ENCODE data around the gene ELOVL7.

ELOVL7 gene

GRCh38 chr5:60836131-60836530 is 7.9 kb downstream of the ELOVL7 start:
- no peak for DNase-seq (ENCODE audit: low spot score)
- no peak for TF ChIP-seq CTCF (IDR thresholded peaks at IDR 0.05; ENCODE audit: borderline replicate concordance, control extremely low read depth, extremely low read depth, insufficient read depth, missing control alignments)
- in situ Hi-C loops (cut with MboI; ENCODE audit: low sequenced_read_pairs, unreplicated experiment) = no loop called here

- TF ChIP-seq CTCF (IDR thresholded peaks at IDR 0.05; ENCODE audit: borderline replicate concordance, control extremely low read depth, extremely low read depth, insufficient read depth, missing control alignments) = no peak
- no peak for DNase-seq (ENCODE audit: low spot score)
- in situ Hi-C loops (cut with MboI; ENCODE audit: low sequenced_read_pairs, unreplicated experiment) = no loop called here
These were observed 8.5 kb downstream of the ELOVL7 start for GRCh38 chr5:60835554-60835953.

GRCh38 chr5:60833520-60833919 is 10.5 kb downstream of the ELOVL7 start:
- no peak for DNase-seq (ENCODE audit: low spot score)
- in situ Hi-C loops (cut with MboI; ENCODE audit: low sequenced_read_pairs, unreplicated experiment) = no loop called here
- TF ChIP-seq CTCF (IDR thresholded peaks at IDR 0.05; ENCODE audit: borderline replicate concordance, control extremely low read depth, extremely low read depth, insufficient read depth, missing control alignments) = no peak

GRCh38 chr5:60830581-60831127 is 13.4 kb downstream of the ELOVL7 start:
- no peak for TF ChIP-seq CTCF (IDR thresholded peaks at IDR 0.05; ENCODE audit: borderline replicate concordance, control extremely low read depth, extremely low read depth, insufficient read depth, missing control alignments)
- no peak for DNase-seq (ENCODE audit: low spot score)
- in situ Hi-C loops (cut with MboI; ENCODE audit: low sequenced_read_pairs, unreplicated experiment) = no loop called here

- no peak for TF ChIP-seq CTCF (IDR thresholded peaks at IDR 0.05; ENCODE audit: borderline replicate concordance, control extremely low read depth, extremely low read depth, insufficient read depth, missing control alignments)
- DNase-seq (ENCODE audit: low spot score) = no peak
- in situ Hi-C loops (cut with MboI; ENCODE audit: low sequenced_read_pairs, unreplicated experiment) = no loop called here
These were observed 14.4 kb downstream of the ELOVL7 start for GRCh38 chr5:60829490-60830266.

- in situ Hi-C loops (cut with MboI; ENCODE audit: low sequenced_read_pairs, unreplicated experiment) = no loop called here
- no peak for DNase-seq (ENCODE audit: low spot score)
- no peak for TF ChIP-seq CTCF (IDR thresholded peaks at IDR 0.05; ENCODE audit: borderline replicate concordance, control extremely low read depth, extremely low read depth, insufficient read depth, missing control alignments)
These were observed 16.9 kb downstream of the ELOVL7 start for GRCh38 chr5:60827201-60827600.
